ENCODE data around the gene SHROOM4. TPM values are rescaled to one million over a fixed set of nuclear protein-coding genes. Genes with fewer than 3 reads are reported as not detected.

Gene SHROOM4
- total RNA-seq, 1 donor from 2014 or later = 2.5 TPM

- H3K27ac Mint-ChIP-seq (ENCODE audit: unreplicated experiment) = no peak overlapping the region
- no peak for TF ChIP-seq CTCF (IDR thresholded peaks at IDR 0.05)
- H3K9me3 Mint-ChIP-seq (ENCODE audit: unreplicated experiment) = peaks cover 6% of the 10 kb centered on the region
- DNase-seq (ENCODE audit: extremely low spot score, unreplicated experiment) = no peak
- no peaks in the 10 kb centered on the region for H3K27me3 Mint-ChIP-seq (ENCODE audit: unreplicated experiment)
- no peaks in the 10 kb centered on the region for H3K36me3 Mint-ChIP-seq (ENCODE audit: unreplicated experiment)
- peaks cover 8% of the 10 kb centered on the region for H3K4me1 Mint-ChIP-seq (ENCODE audit: unreplicated experiment)
- H3K4me3 Mint-ChIP-seq (ENCODE audit: unreplicated experiment) = no peak overlapping the region
Measured at GRCh38 chrX:50668860-50669259, 145.1 kb downstream of the SHROOM4 start.

- no peak overlapping the region for H3K4me3 Mint-ChIP-seq (ENCODE audit: unreplicated experiment)
Measured at GRCh38 chrX:50648156-50648555, 165.8 kb downstream of the SHROOM4 start.

GRCh38 chrX:50644496-50644895 is 169.5 kb downstream of the SHROOM4 start:
- no peak for DNase-seq (ENCODE audit: extremely low spot score, unreplicated experiment)
- Mint-ChIP-seq H3K27me3 (ENCODE audit: unreplicated experiment) (no peaks in the 10 kb centered on the region), H3K9me3 (ENCODE audit: unreplicated experiment) (no peaks in the 10 kb centered on the region), H3K4me1 (ENCODE audit: unreplicated experiment) (no peaks in the 10 kb centered on the region), H3K27ac (ENCODE audit: unreplicated experiment) (no peak overlapping the region), H3K4me3 (ENCODE audit: unreplicated experiment) (no peak overlapping the region), H3K36me3 (ENCODE audit: unreplicated experiment) (no peaks in the 10 kb centered on the region)
- TF ChIP-seq CTCF (IDR thresholded peaks at IDR 0.05) = no peak

More at GRCh38 chrX:50648156-50648555, 165.8 kb downstream of the SHROOM4 start:
- DNase-seq (ENCODE audit: extremely low spot score, unreplicated experiment) = no peak
- TF ChIP-seq CTCF (IDR thresholded peaks at IDR 0.05) = no peak
- H3K27me3 Mint-ChIP-seq (ENCODE audit: unreplicated experiment) = no peaks in the 10 kb centered on the region
- no peaks in the 10 kb centered on the region for H3K4me1 Mint-ChIP-seq (ENCODE audit: unreplicated experiment)
- no peak overlapping the region for H3K27ac Mint-ChIP-seq (ENCODE audit: unreplicated experiment)
- peaks cover under 1% of the 10 kb centered on the region for H3K9me3 Mint-ChIP-seq (ENCODE audit: unreplicated experiment)
- H3K36me3 Mint-ChIP-seq (ENCODE audit: unreplicated experiment) = no peaks in the 10 kb centered on the region

GRCh38 chrX:50643525-50644137 is 170.4 kb downstream of the SHROOM4 start:
- Mint-ChIP-seq H3K36me3 (ENCODE audit: unreplicated experiment) (no peaks in the 10 kb centered on the region), H3K4me3 (ENCODE audit: unreplicated experiment) (no peak overlapping the region), H3K4me1 (ENCODE audit: unreplicated experiment) (no peaks in the 10 kb centered on the region), H3K27ac (ENCODE audit: unreplicated experiment) (no peak overlapping the region), H3K9me3 (ENCODE audit: unreplicated experiment) (peaks cover 5% of the 10 kb centered on the region), H3K27me3 (ENCODE audit: unreplicated experiment) (no peaks in the 10 kb centered on the region)
- no peak for TF ChIP-seq CTCF (IDR thresholded peaks at IDR 0.05)
- no peak for DNase-seq (ENCODE audit: extremely low spot score, unreplicated experiment)

DNA sequence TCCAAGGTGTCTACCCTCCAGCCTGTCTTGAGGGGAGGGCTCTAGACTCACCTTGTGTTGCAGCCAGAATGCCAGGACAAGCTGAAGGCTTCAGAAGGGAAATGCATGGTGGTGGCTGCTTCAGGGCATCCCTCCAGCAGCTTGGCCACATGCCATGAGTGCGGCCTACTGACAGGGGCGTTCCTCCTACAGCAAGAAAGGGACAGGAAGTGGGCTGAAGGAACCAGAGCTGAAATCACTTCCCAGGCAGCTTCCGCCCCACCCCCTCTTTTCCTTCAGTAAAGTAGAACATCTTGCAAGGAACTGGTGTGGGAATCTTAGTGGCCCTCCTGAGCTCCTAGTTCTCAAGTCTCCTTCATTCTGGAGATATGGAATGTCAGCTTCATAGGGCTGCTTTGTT is 175.9 kb downstream of the SHROOM4 start:
- TF ChIP-seq CTCF (IDR thresholded peaks at IDR 0.05) = no peak
- Mint-ChIP-seq H3K9me3 (ENCODE audit: unreplicated experiment) (peaks cover 7% of the 10 kb centered on the region), H3K4me3 (ENCODE audit: unreplicated experiment) (no peak overlapping the region), H3K27me3 (ENCODE audit: unreplicated experiment) (no peaks in the 10 kb centered on the region), H3K36me3 (ENCODE audit: unreplicated experiment) (peaks cover 2% of the 10 kb centered on the region), H3K4me1 (ENCODE audit: unreplicated experiment) (peaks cover 2% of the 10 kb centered on the region), H3K27ac (ENCODE audit: unreplicated experiment) (no peak overlapping the region)
- no peak for DNase-seq (ENCODE audit: extremely low spot score, unreplicated experiment)

All from osteocyte (in vitro differentiated cells).